ENCODE data around the gene UTP25. TPM values are rescaled to one million over a fixed set of nuclear protein-coding genes. Genes with fewer than 3 reads are reported as not detected.

The UTP25 gene
- total and polyA plus RNA-seq, 2 donors (not counting 3 experiments of a cell fraction or from before 2014, with no cell fraction given), result 6.6 to 11.7 TPM

- H3K4me1 ChIP-seq (ENCODE audit: control insufficient read depth, extremely low read depth, insufficient read depth, low read length), result peaks cover 10% of the 10 kb centered on the region
- dilution Hi-C loops (cut with MboI; ENCODE audit: extremely low pct_ligation_motif_present, low sequenced_read_pairs) (no loop called here), intact Hi-C loops (cut with micrococcal nuclease) (no loop called here)
- no peak overlapping the region for H2AFZ ChIP-seq (ENCODE audit: low read depth, low read length)
- no peaks in the 10 kb centered on the region for H4K20me1 ChIP-seq (replicated peaks; ENCODE audit: control insufficient read depth, extremely low read depth, insufficient read depth, low read length)
- no peak overlapping the region for H3K4me2 ChIP-seq (ENCODE audit: insufficient read depth, low read length)
- ChIA-PET CTCF (interaction anchor here (3.4 kb wide), 1 partner anchor 38 kb away, joined by 15 read pairs; no protein-coding TSS in a partner anchor), POLR2A (no interaction called here)
- TF ChIP-seq, protein P1, sequence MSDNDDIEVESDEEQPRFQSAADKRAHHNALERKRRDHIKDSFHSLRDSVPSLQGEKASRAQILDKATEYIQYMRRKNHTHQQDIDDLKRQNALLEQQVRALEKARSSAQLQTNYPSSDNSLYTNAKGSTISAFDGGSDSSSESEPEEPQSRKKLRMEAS (IDR thresholded peaks at IDR 0.05; ENCODE audit: insufficient read depth, insufficient read length), result no peak
- TF ChIP-seq FOS (IDR thresholded peaks at IDR 0.05; ENCODE audit: borderline replicate concordance, insufficient read depth, low read length) (no peak), EZH2 (IDR thresholded peaks at IDR 0.05; ENCODE audit: borderline replicate concordance, low read depth, low read length, severe bottlenecking) (no peak), GATA2 (IDR thresholded peaks at IDR 0.05; ENCODE audit: insufficient read depth, insufficient read length, low read depth, low read length) (no peak), JUN (IDR thresholded peaks at IDR 0.05; ENCODE audit: borderline replicate concordance, insufficient read depth, insufficient read length, low read depth) (no peak), POLR2AphosphoS5 (IDR thresholded peaks at IDR 0.05; ENCODE audit: insufficient read depth, low read depth, low read length) (no peak), MYC (IDR thresholded peaks at IDR 0.05; ENCODE audit: low read depth, low read length) (no peak)
- TF ChIP-seq, protein P2, sequence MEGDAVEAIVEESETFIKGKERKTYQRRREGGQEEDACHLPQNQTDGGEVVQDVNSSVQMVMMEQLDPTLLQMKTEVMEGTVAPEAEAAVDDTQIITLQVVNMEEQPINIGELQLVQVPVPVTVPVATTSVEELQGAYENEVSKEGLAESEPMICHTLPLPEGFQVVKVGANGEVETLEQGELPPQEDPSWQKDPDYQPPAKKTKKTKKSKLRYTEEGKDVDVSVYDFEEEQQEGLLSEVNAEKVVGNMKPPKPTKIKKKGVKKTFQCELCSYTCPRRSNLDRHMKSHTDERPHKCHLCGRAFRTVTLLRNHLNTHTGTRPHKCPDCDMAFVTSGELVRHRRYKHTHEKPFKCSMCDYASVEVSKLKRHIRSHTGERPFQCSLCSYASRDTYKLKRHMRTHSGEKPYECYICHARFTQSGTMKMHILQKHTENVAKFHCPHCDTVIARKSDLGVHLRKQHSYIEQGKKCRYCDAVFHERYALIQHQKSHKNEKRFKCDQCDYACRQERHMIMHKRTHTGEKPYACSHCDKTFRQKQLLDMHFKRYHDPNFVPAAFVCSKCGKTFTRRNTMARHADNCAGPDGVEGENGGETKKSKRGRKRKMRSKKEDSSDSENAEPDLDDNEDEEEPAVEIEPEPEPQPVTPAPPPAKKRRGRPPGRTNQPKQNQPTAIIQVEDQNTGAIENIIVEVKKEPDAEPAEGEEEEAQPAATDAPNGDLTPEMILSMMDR (IDR thresholded peaks at IDR 0.05; ENCODE audit: extremely low read depth in 1 of 2, insufficient read depth in 1 of 2, low read depth in 1 of 2, low read length in 2 of 2), result no peak
- no peaks in the 10 kb centered on the region for H3K9me3 ChIP-seq (replicated peaks; ENCODE audit: control insufficient read depth, insufficient read depth, low read length)
- no peak overlapping the region for H3K27ac ChIP-seq (ENCODE audit: insufficient read depth, low read depth, low read length)
- H3K79me2 ChIP-seq (ENCODE audit: control insufficient read depth, insufficient read depth, low read length), result no peaks in the 10 kb centered on the region
- FAIRE-seq (peak; percentile 52), DNase-seq (ENCODE audit: low read depth, low spot score) (no peak)
- no peak overlapping the region for H3K4me3 ChIP-seq (replicated peaks in 1 of 3; ENCODE audit: insufficient read depth in 1 of 3, low read depth in 1 of 3, low read length in 3 of 3)
- BruUV-seq (replicated peaks), result no TSS peak
- H3K9me1 ChIP-seq (replicated peaks; ENCODE audit: control insufficient read depth, extremely low read depth, insufficient read depth, low read length), result no peaks in the 10 kb centered on the region
- no peak overlapping the region for H3K9ac ChIP-seq (replicated peaks; ENCODE audit: extremely low read depth, insufficient read depth, low read length)
- H3K36me3 ChIP-seq (ENCODE audit: control insufficient read depth in 2 of 2, extremely low read depth in 1 of 2, insufficient read depth in 2 of 2, low read length in 2 of 2), result peaks cover 3 to 19% of the 10 kb centered on the region in 2 experiments
- H3K27me3 ChIP-seq (ENCODE audit: control insufficient read depth in 2 of 2, insufficient read depth in 2 of 2, low read length in 2 of 2), result no peaks in the 10 kb centered on the region
Measured at GRCh38 chr1:209785592-209785991, 42.2 kb upstream of the UTP25 start.

Data from endothelial cell of umbilical vein (primary cell).